Amniotic epithelial cell (primary cell): Measurements from ENCODE around the gene ACTA2.
A peak's percentile ranks its signal among the peaks of the same experiment; 100 is the strongest.

Experiments
- DNase-seq: peaks from one replicate; pipeline ENCODE4 v3.0.0-alpha.2; 2010; ENCODE audit warnings: low read depth

The ACTA2 gene

DNA sequence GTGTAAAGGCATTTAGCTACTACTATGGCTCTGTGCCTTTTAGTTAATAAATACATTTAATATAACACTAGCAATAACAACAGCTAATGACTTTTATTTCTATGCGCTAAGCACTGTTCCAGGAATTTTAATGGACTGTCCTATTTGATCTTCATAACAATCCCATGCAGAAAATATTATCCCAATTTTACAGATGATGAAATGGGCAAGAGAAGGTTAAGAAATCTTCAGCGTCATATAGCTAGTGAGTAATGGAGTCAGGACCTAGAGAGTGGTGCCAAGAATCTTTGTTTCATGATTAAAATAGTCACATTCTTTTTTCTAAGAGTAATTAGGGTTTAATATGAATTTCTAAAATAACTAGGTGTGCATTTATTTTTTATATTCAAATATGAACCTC lies 32.4 kb downstream of the ACTA2 start:
- DNase-seq, result no peak

DNA sequence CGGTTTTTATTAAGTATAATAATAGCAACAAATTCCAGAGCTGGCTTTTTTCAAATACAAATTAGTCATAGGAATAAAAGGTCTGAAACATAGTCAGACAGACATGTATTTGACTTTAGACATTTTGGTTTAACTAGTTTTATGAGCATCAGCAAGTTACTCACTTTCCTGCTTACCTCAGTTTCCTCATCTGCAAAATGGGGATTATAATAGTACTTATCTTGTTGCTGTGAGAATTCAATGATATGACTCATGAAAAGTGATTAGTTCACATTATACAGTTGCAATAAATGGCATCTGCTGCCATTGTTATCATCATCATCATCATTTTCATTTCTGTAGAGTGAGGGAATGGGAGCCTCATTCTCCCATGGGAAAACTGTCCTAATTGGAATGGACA lies 33.5 kb downstream of the ACTA2 start:
- DNase-seq, result no peak

GRCh38 chr10:88918191-88918905 lies 34.2 kb downstream of the ACTA2 start:
- no peak for DNase-seq

DNA sequence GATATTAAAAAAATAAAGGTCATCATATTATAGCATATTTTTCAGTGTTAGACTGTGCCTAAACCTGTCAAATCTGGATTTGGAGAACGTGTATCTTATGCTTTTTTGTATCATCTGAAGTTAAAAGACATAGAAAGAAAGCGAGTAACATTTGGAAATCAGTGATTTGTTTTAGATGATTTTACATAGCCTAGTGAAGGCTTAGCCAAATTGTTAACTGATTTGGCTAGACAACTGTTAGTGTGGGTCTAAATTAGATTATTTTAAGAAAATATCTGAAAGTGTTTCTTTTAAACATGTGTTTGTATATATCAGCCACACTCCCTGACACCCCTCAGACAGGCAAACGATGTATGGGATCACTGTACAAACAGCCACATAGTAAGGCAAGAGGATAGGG lies 35.6 kb downstream of the ACTA2 start:
- no peak for DNase-seq

DNA sequence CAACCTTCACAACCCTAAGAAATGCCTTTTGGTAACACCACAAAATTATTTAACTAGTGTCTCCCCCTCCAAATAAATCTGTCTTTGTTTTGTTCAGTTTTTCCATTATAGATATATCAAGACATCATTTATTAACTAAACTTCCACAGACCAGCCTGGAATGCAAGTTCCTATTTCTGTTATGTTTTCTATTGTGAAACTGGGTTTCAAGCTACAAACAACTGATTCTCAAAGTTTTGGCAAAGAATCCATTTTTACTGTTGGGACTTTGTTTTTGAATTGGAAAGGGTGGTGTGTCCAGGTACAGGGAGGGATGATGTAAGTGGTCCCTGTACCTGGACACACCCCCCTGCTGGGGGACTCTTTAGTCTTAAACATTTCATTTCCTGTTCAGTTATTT lies 36.3 kb downstream of the ACTA2 start:
- no peak for DNase-seq

- peak; percentile 63 for DNase-seq
These were observed 36.8 kb downstream of the ACTA2 start for GRCh38 chr10:88915781-88916180.

DNA sequence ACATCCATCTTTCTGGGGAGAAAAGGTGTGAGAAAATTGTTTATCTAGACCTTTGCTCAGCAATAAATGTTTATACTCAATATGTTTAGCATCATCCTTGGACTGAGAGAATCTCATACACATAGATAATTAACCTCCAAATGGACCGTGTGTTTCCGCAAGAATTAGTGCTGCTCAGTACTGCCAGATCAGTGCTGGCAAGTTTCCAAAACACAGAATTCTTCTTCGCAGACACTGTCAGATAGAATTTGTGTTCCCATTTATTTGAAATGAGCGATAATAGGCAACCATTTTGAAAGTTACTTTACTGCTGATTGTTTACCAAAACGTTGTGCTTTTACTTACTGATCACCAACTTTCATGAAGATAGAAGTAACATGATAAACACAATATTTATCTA lies 38.8 kb downstream of the ACTA2 start:
- DNase-seq, result no peak

GRCh38 chr10:88913127-88913526 lies 39.4 kb downstream of the ACTA2 start:
- peak; percentile 94 for DNase-seq

GRCh38 chr10:88911851-88912250 lies 40.7 kb downstream of the ACTA2 start:
- no peak for DNase-seq

DNA sequence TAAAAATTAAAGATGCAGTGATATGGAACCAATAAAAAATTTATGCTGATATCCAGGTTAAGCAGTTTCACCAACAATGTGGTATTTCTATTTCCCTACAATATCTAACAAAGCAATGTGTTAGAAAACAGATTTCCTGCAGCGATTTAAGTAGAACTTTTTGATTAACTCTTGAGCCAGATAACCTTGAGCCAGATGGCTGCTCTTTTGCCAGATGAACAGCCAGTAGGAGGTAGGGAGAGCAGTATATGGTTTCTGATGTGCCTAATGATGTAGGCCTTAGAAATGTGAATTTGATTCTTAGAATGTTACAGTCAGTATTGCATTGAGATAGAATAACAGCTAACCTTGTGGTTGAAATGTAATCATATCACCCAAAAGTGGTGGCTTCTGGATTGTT lies 41.5 kb downstream of the ACTA2 start:
- DNase-seq, result no peak

DNA sequence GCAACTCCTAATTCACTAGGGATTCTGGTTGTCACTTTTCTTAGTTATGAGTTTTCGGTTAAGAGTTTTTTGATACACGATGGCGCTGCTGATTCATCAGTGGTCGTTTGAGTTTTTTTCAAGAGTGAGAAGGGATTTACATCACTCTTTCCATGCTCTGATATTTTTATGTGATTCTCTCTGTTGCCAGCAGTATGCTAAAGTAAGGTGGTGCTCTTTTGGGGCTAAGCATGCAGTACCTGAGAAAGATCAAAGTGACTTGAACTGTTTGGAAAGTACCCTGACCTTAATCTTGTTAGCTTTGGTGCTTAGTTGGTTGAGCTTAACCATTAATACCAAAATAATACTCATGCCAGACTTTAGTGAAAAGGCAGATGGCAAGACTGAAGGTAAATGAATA lies 44.4 kb downstream of the ACTA2 start:
- no peak for DNase-seq

GRCh38 chr10:88906921-88907320 lies 45.7 kb downstream of the ACTA2 start:
- peak; percentile 72 for DNase-seq

DNA sequence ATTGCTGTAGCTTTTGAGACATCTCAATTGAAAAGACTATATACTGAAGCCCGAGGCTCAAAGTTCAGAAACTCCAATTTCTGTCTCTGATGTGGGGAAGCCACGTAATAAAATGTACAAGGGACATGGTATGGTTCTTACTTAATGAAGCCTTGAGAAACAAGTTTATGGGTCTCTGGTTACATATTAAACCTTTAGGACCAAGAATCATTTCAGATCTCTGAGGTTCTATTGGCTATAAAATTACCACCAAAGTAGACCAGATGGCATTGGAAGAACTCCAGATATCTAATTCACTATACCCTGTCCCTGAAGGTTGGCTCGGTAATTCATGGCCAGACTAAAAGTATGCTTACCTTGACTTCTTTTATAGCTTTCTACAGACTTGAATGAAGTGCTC lies 48.9 kb downstream of the ACTA2 start:
- no peak for DNase-seq

DNA sequence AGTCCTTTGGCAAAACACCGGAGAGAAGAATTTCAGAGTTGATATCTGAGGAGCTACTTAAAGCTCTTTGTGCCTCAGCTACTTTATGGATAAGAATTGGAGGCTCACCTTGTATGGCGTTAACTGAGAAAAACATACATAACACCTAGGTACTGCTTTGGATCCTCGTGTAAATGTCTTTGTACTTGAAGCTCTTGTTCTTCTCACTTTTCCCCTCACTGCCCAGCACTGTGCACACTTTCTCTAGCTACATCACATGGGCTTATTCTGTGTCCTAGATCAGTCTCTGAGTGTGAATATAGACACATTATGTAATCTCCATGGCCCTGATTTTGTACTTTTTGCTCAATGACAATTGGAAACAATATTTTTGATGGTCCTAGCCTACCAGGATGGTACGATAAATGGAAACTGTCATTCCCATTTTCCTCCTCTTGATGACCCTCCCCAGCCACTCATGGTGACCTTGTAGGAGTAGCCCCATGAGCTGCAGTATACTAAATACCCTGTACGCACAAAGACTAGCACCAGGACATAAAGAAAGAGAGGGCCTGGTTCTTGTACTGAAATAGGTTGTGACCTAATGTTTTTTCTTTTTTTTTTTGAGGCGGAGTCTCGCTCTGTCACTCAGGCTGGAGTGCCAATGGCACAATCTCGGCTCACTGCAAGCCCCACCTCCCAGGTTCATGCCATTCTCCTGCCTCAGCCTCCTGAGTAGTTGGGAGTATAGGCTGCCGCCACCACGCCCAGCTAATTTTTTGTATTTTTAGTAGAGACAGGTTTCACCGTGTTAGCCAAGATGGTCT lies 50.4 kb downstream of the ACTA2 start:
- no peak for DNase-seq

GRCh38 chr10:88901206-88901983 lies 51.2 kb downstream of the ACTA2 start:
- DNase-seq, result peak; percentile 57

GRCh38 chr10:88899886-88900285 lies 52.7 kb downstream of the ACTA2 start:
- DNase-seq, result no peak

GRCh38 chr10:88898727-88899126 lies 53.8 kb downstream of the ACTA2 start:
- no peak for DNase-seq

DNA sequence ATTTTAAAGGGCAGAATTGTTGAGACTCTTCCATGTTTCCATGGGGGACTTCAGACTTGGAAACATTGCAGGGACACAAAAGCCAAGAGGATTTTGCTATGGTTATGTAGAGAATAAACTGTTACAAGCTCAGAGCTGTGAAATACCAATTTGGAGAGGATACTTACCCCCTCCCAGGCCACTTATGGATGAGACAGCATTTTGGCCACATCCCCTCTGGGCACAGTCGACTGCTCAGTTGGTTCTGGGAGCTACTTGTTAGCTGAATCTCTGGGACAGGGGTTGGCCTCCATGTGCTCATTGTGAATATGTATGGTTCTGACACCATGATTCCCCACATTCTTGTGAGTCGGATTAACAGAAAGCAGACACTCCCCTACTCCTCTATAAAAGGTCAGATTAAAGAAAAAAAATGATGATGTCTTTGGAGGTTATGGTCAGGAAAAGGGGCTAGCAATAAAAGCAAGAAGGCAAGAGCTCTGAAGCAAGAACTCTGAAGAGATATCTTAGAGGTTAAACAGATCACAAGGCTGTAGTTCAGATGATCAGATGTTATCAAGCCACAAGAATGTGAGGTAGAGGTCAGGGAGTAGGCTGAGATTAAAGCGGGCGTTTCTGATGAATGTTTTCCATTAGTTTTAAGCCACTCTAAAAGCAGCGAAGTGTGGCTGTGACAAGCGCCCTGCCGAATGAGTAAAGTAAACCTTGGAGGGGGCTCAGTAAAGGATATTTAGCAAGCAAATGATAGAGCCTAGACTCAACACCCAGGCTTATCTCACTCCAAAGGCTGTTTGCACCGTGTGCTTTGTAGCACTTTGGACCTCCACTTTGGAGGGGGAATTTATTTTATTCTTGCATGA lies 55.3 kb downstream of the ACTA2 start:
- DNase-seq, result peak; percentile 62

DNA sequence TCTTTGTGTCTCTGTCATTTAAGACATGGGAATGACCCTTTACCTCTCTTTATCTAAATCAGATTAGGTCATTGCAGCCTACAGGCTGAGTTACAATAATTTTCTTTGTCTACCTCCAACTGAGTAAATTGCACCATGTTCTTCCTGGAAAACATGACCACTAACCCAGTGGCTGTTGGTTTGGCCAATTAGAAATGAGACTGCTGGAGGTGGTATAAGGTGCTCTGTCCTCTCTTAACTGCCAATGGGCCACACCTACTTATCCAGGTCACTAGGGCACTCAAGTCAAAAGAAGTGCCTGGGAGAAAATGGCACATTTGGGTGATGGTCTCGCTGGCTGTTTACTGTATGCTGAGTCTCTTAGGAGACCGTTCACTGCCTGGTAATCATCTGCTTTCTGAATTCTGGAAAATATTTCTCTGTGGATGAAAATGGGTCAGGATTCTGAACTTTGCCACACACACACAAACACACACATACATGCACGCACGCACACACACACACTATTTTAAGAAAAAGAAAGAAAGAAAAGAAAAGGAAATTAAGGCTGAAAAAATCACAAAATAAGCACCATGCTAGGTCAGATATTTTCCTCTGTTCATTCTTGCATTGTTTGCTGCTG lies 56.1 kb downstream of the ACTA2 start:
- DNase-seq, result peak; percentile 38

DNA sequence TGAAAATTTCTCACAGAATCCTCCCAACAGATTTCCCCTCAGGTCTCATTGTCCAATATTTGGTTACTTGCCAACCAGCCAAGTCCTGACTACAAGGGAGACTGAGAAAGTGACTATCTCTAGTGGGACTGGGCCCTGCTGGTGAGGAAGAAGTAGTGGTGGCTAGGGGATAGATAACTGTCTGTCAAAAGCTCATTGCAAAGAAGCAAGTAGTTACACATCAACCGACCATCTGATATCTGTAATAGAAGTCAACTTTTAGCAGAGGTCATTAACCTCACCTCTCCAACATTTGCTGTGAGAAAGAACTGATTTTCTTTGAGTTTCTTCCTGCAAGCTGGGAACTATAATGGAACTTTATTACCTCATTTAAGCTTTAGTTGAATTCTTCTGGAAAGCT lies 57.3 kb downstream of the ACTA2 start:
- DNase-seq, result no peak

- DNase-seq, result peak; percentile 64
These were observed 59.0 kb downstream of the ACTA2 start for GRCh38 chr10:88893611-88894010.
